Stimulated activated CD8-positive, alpha-beta memory T cell treated with anti-CD3 and anti-CD28 coated beads, Interleukin-4, amount 100 ng/mL, for 4 hours (primary cell): ENCODE results near the gene OR6K2.
"Not testable (repeated sequence)": the region's sequence is repeated elsewhere in the genome, so short reads cannot be mapped to it uniquely, and the experiment has no call there.

Experiments used
- DNase-seq, 2 donors: peaks; one replicate each; pipeline ENCODE4 v3.0.0-alpha.2; 2020; ENCODE audit warnings: low read depth in 2 of 2, low spot score in 1 of 2

OR6K2 gene

GRCh38 chr1:158700552-158700951 lies at the start of gene OR6K2:
Gene OR6K2 (minus strand): TSS chr1:158700652. CDS start chr1:158700652, 0 bp downstream.
- DNase-seq, result no peak

- DNase-seq, result no peak
Observed at GRCh38 chr1:158735848-158736247, 35.4 kb upstream of the OR6K2 start.

GRCh38 chr1:158732524-158732923 lies 32.1 kb upstream of the OR6K2 start:
- no peak for DNase-seq

- no peak for DNase-seq
Observed at GRCh38 chr1:158731707-158732106, 31.3 kb upstream of the OR6K2 start.

- no peak for DNase-seq
Observed at GRCh38 chr1:158730453-158730852, 30.0 kb upstream of the OR6K2 start.

- DNase-seq, result no peak
Observed at GRCh38 chr1:158728510-158729225, 28.2 kb upstream of the OR6K2 start.

GRCh38 chr1:158724442-158724841 lies 24.0 kb upstream of the OR6K2 start:
- no peak for DNase-seq

- DNase-seq, result no peak
Observed at GRCh38 chr1:158720620-158721019, 20.2 kb upstream of the OR6K2 start, which contains the start of gene OR6K3. Gene OR6K3 (minus strand): TSS chr1:158720720. CDS start chr1:158718115, 2,605 bp downstream.

GRCh38 chr1:158719664-158720063 lies 19.2 kb upstream of the OR6K2 start:
- DNase-seq, result no peak

- no peak for DNase-seq
Observed at GRCh38 chr1:158717344-158717743, 16.9 kb upstream of the OR6K2 start.

GRCh38 chr1:158716335-158716734 lies 15.9 kb upstream of the OR6K2 start:
- DNase-seq, result no peak

GRCh38 chr1:158714754-158715153 lies 14.3 kb upstream of the OR6K2 start:
- no peak for DNase-seq

GRCh38 chr1:158711098-158711497 lies 10.6 kb upstream of the OR6K2 start:
- DNase-seq, result no peak

GRCh38 chr1:158706096-158706495 lies 5.6 kb upstream of the OR6K2 start:
- DNase-seq, result no peak

- no peak for DNase-seq
Observed at GRCh38 chr1:158694596-158694995, 5.9 kb downstream of the OR6K2 start.

- no peak for DNase-seq
Observed at GRCh38 chr1:158692356-158692755, 8.1 kb downstream of the OR6K2 start.

GRCh38 chr1:158691907-158692306 lies 8.5 kb downstream of the OR6K2 start:
- no peak for DNase-seq

GRCh38 chr1:158691149-158691548 lies 9.3 kb downstream of the OR6K2 start:
- not testable (repeated sequence) for DNase-seq

GRCh38 chr1:158689875-158690274 lies 10.6 kb downstream of the OR6K2 start:
- no peak for DNase-seq

GRCh38 chr1:158689110-158689509 lies 11.3 kb downstream of the OR6K2 start:
- DNase-seq, result no peak

GRCh38 chr1:158688343-158688742 lies 12.1 kb downstream of the OR6K2 start:
- DNase-seq, result not testable (repeated sequence)

- DNase-seq, result no peak
Observed at GRCh38 chr1:158687037-158687436, 13.4 kb downstream of the OR6K2 start.
